ENCODE measurements around the gene RASA3.

Gene RASA3

DNA sequence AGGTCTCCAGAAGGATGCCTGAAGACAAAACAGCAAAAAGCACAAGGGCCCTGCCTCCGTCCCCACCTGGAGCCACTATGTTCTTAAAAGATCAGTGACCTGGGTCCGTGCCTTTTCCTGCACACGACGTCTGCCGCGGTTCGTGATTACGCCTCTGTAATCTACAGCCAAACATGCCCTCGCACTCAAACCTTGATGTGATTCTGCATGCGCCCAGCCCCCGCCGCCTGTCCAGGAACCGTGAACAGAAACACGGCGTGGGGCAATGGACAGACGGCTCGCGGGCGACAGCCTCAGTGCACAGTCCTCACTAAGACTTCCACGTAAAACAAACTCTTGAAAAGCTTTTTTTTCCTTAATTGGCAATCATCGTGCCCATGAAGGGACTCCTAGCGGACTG lies 174.1 kb downstream of the RASA3 start:
- TF ChIP-seq, protein P1, sequence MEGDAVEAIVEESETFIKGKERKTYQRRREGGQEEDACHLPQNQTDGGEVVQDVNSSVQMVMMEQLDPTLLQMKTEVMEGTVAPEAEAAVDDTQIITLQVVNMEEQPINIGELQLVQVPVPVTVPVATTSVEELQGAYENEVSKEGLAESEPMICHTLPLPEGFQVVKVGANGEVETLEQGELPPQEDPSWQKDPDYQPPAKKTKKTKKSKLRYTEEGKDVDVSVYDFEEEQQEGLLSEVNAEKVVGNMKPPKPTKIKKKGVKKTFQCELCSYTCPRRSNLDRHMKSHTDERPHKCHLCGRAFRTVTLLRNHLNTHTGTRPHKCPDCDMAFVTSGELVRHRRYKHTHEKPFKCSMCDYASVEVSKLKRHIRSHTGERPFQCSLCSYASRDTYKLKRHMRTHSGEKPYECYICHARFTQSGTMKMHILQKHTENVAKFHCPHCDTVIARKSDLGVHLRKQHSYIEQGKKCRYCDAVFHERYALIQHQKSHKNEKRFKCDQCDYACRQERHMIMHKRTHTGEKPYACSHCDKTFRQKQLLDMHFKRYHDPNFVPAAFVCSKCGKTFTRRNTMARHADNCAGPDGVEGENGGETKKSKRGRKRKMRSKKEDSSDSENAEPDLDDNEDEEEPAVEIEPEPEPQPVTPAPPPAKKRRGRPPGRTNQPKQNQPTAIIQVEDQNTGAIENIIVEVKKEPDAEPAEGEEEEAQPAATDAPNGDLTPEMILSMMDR (IDR thresholded peaks at IDR 0.05; ENCODE audit: low read depth, low read length) = no peak
- no peak overlapping the region for H3K4me3 ChIP-seq (ENCODE audit: low read depth, low read length)

DNA sequence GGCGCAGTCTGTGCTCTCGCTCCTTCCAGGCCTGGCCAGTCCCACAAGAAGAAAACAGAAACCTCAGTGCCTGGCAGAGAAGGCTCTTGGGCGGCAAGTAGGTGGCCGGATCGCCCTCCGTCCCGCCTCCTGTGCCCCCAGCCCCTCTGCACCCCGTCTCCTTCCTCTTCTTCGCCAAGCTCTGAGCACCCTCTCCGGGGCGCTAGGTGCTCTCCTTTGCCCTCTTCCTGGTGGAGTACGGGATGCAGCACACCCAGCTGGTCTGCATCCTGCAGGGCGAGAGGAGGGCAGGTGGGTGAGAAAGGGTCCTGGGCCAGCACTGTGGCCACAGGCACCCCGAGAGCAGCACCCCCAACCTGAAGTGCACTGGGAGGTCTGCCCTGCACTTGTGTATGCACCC lies 175.9 kb downstream of the RASA3 start:
- TF ChIP-seq, protein P1 (IDR thresholded peaks at IDR 0.05; ENCODE audit: low read depth, low read length) = no peak
- no peak overlapping the region for H3K4me3 ChIP-seq (ENCODE audit: low read depth, low read length)

DNA sequence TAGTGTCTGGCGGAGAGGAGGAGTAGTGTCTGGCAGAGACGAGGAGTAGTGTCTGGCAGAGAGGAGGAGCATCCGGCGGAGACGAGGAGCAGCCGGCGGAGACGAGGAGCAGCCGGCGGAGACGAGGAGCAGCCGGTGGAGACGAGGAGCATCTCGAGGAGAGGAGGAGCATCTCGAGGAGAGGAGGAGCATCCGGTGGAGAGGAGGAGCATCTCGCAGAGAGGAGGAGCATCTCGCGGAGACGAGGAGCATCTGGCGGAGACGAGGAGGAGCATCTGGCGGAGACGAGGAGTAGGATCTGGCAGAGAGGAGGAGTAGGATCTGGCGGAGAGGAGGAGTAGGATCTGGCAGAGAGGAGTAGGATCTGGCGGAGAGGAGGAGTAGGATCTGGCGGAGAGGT lies 176.7 kb downstream of the RASA3 start:
- no peak overlapping the region for H3K4me3 ChIP-seq (ENCODE audit: low read depth, low read length)

DNA sequence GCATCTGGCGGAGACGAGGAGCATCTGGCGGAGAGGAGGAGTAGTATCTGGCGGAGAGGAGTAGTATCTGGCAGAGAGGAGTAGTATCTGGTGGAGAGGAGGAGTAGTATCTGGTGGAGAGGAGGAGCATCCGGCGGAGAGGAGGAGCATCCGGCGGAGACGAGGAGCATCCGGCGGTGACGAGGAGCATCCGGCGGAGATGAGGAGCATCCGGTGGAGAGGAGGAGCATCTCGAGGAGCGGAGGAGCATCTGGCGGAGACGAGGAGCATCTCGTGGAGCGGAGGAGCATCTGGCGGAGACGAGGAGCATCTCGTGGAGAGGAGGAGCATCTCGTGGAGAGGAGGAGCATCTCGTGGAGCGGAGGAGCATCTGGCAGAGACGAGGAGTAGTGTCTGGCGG lies 177.2 kb downstream of the RASA3 start:
- TF ChIP-seq, protein P1 (IDR thresholded peaks at IDR 0.05; ENCODE audit: low read depth, low read length) = no peak
- no peak overlapping the region for H3K4me3 ChIP-seq (ENCODE audit: low read depth, low read length)

More for the DNA sequence above, 176.7 kb downstream of the RASA3 start:
- TF ChIP-seq, protein P1 (IDR thresholded peaks at IDR 0.05; ENCODE audit: low read depth, low read length) = no peak

DNA sequence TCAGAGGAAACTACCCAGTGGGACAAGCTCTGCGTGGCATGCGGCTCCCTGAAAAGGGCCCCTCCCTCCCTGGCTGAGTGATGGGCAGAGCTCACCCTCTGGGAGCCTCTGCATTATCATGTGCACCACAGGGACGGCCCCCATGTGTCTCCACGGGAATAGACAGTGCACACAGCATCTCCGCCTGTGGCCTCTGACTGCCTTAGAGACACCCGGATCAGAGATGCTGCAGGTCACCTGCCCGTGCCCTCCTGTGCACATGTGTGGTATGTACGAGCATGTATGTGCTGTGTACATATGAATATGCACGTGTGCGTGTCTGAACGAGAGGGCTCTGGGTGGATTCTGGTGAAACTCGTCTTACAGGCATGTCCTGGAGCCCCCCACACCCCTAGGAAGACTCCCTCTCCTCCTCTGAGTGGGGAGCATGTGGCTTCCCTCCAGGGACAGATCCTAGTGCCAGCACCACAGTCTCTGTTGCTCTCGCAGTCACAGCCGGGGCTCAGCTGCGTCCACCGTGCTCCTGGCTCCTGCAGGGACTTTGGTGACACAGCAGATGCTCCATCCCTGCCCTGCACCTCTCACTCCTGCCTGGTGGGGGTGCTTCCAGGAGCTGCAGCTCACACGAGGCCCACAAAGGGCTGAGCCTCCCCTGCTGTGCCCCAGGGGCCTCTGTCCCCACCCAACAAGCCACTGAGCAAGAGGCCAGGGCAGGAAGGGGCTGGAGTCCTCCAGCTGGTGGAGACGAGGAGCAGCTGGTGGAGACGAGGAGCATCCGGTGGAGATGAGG lies 178.2 kb downstream of the RASA3 start:
- TF ChIP-seq, protein P1 (IDR thresholded peaks at IDR 0.05; ENCODE audit: low read depth, low read length) = no peak

DNA sequence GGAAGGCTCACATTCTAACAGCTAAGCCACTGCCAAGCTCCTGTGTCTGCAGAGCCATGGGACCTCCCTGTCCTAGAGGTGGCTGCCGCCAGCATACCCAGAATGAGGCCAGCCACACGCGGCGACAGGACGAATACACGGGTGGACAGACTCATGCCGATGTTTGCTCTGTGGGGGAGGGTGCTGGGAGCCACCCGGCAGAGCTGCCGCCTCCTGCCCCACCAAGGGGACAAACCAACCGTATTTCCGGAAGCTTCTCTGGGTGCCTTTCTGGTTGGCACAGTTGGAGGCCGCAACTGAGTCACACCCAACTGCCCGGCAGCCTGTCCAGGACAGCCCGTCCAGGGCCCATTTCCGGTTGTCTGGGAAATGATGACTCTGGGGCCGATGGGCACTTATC lies 178.9 kb downstream of the RASA3 start:
- H3K4me3 ChIP-seq (ENCODE audit: low read depth, low read length) = no peak overlapping the region
- TF ChIP-seq, protein P1 (IDR thresholded peaks at IDR 0.05; ENCODE audit: low read depth, low read length) = no peak

More for the DNA sequence above, 178.2 kb downstream of the RASA3 start:
- no peak overlapping the region for H3K4me3 ChIP-seq (ENCODE audit: low read depth, low read length)

DNA sequence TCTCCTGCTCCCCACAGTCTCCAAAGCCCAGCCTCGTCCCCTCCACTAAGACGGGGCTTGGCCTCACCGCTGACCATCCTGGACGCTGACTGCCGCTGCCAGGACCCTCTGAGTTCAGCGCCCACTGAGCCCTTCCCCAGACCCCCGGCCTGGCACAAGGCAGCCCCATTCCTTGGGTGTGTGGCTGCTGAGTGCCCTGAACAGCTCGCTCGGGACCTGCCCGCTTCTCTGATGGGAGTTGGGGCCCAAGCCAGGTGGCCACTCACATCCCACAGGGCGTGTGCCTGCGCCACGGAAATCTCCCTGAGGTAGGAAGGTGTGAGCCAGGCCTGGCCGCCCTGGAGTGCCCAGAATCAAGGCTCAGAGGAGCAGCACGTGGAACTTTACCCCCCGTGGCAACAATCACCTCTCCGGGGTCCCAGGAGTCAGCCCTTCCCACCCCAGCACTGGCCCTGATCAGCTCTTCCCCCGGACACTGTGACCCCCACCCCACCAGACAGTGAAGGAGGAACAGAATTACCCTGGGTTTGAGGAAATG lies 179.4 kb downstream of the RASA3 start:
- H3K4me3 ChIP-seq (ENCODE audit: low read depth, low read length) = no peak overlapping the region
- TF ChIP-seq, protein P1 (IDR thresholded peaks at IDR 0.05; ENCODE audit: low read depth, low read length) = no peak
